Mesendoderm (in vitro differentiated cells): ENCODE results near the gene TPRA1.
"Not testable (repeated sequence)": the region's sequence is repeated elsewhere in the genome, so short reads cannot be mapped to it uniquely, and the experiment has no call there.

ENCODE experiments used
- DNase-seq: peaks from one replicate; pipeline ENCODE4 v3.0.0; 2013
- H2AK5ac ChIP-seq: 2 replicates; pipeline ENCODE4 v1.6.1; 2013; ENCODE audit warnings: low read length, inconsistent platforms
- H2BK120ac ChIP-seq: 2 replicates; pipeline ENCODE4 v1.6.1; 2013; ENCODE audit warnings: low read depth, mild to moderate bottlenecking, low read length, moderate library complexity, mixed read lengths
- H2BK15ac ChIP-seq: replicated peaks from 2 replicates; pipeline ENCODE4 v1.6.1; 2013; ENCODE audit warnings: low read depth, mild to moderate bottlenecking, moderate library complexity
- H2BK5ac ChIP-seq: 2 replicates; pipeline ENCODE4 v1.6.1; 2013; ENCODE audit warnings: low read length, inconsistent platforms
- H3K18ac ChIP-seq: 2 replicates; pipeline ENCODE4 v1.6.1; 2013; ENCODE audit warnings: mild to moderate bottlenecking, low read length, mixed read lengths
- H3K23ac ChIP-seq: one replicate; pipeline ENCODE4 v1.6.1; 2013; ENCODE audit warnings: low read length
- H3K27ac ChIP-seq: 2 replicates; pipeline ENCODE4 v1.5.1; 2013; ENCODE audit warnings: low read depth, mild to moderate bottlenecking, inconsistent platforms, low read length, moderate library complexity
- H3K27me3 ChIP-seq: 2 replicates; pipeline ENCODE4 v1.6.1; 2013; ENCODE audit warnings: low read length, control low read depth, mild to moderate bottlenecking, inconsistent platforms; ENCODE audit not compliant: insufficient read depth, poor library complexity
- H3K36me3 ChIP-seq: 2 replicates; pipeline ENCODE4 v1.6.1; 2013; ENCODE audit warnings: low read length, inconsistent platforms; ENCODE audit not compliant: control insufficient read depth, insufficient read depth
- H3K4ac ChIP-seq: one replicate; pipeline ENCODE4 v1.6.1; 2013; ENCODE audit warnings: low read depth, mild to moderate bottlenecking, low read length, moderate library complexity
- H3K4me1 ChIP-seq: 2 replicates; pipeline ENCODE4 v1.6.1; 2013; ENCODE audit warnings: low read depth, low read length, inconsistent platforms; ENCODE audit not compliant: control insufficient read depth
- H3K4me2 ChIP-seq: 2 replicates; pipeline ENCODE4 v1.6.1; 2013; ENCODE audit warnings: low read length
- H3K4me3 ChIP-seq: 2 replicates; pipeline ENCODE4 v1.5.1; 2013; ENCODE audit warnings: mild to moderate bottlenecking, low read length
- H3K56ac ChIP-seq: one replicate; pipeline ENCODE4 v1.6.1; 2013; ENCODE audit warnings: low read length
- H3K79me1 ChIP-seq: 2 replicates; pipeline ENCODE4 v1.6.1; 2013; ENCODE audit warnings: low read length, inconsistent platforms
- H3K79me2 ChIP-seq: 2 replicates; pipeline ENCODE4 v1.6.1; 2013; ENCODE audit warnings: mild to moderate bottlenecking, low read length; ENCODE audit not compliant: control insufficient read depth, insufficient read depth
- H3K9ac ChIP-seq: 2 replicates; pipeline ENCODE4 v1.6.1; 2013; ENCODE audit warnings: low read length, inconsistent platforms
- H4K5ac ChIP-seq: one replicate; pipeline ENCODE4 v1.6.1; 2013; ENCODE audit warnings: low read length
- H4K8ac ChIP-seq: one replicate; pipeline ENCODE4 v1.6.1; 2013; ENCODE audit warnings: low read depth, mild to moderate bottlenecking, control low read depth, low read length, moderate library complexity
- WGBS: extraction: QIAGEN DNeasy Blood & Tissue Kit; methylation state at CpG from one replicate; pipeline ENCODE4 v1.1.7; 2013; ENCODE audit warnings: low lambda C conversion rate, missing lambda C conversion rate; ENCODE audit not compliant: insufficient coverage; ENCODE audit errors: extremely low coverage; 5-methylcytosine and 5-hydroxymethylcytosine counted together

The TPRA1 gene

GRCh38 chr3:127606981-127607595 is 16.6 kb upstream of the TPRA1 start:
- Histone ChIP-seq H3K27ac (no peak overlapping the region), H3K4me2 (no peak overlapping the region), H2BK120ac (no peak overlapping the region), H2BK5ac (no peak overlapping the region), H3K4me3 (no peak overlapping the region), H3K18ac (no peak overlapping the region), H4K8ac (no peak overlapping the region), H4K5ac (no peak overlapping the region), H3K56ac (no peak overlapping the region), H3K4me1 (no peaks in the 10 kb centered on the region), H2AK5ac (no peak overlapping the region), H3K79me1 (peaks cover 13% of the 10 kb centered on the region), H3K79me2 (peaks cover 6% of the 10 kb centered on the region), H2BK15ac (no peak overlapping the region), H3K23ac (no peak overlapping the region), H3K36me3 (peaks cover 40% of the 10 kb centered on the region), H3K9ac (no peak overlapping the region), H3K4ac (no peak overlapping the region), H3K27me3 (no peaks in the 10 kb centered on the region)
- DNase-seq = no peak
- WGBS = no CpG with 5 or more reads among the region's 17 CpGs

- H3K56ac ChIP-seq = no peak overlapping the region
- H2BK5ac ChIP-seq = no peak overlapping the region
- no peak overlapping the region for H3K27ac ChIP-seq
- H4K8ac ChIP-seq = no peak overlapping the region
- no peak overlapping the region for H2AK5ac ChIP-seq
- H3K36me3 ChIP-seq = peaks cover 40% of the 10 kb centered on the region
- no peak for DNase-seq
- no peak overlapping the region for H2BK15ac ChIP-seq
- no peak overlapping the region for H3K18ac ChIP-seq
- no CpG with 5 or more reads among the region's 24 CpGs for WGBS
- H3K4me1 ChIP-seq = no peaks in the 10 kb centered on the region
- no peak overlapping the region for H4K5ac ChIP-seq
- no peaks in the 10 kb centered on the region for H3K27me3 ChIP-seq
- H3K79me1 ChIP-seq = peaks cover 14% of the 10 kb centered on the region
- H3K9ac ChIP-seq = no peak overlapping the region
- H3K79me2 ChIP-seq = peaks cover 12% of the 10 kb centered on the region
- no peak overlapping the region for H3K4me3 ChIP-seq
- H2BK120ac ChIP-seq = no peak overlapping the region
- H3K4ac ChIP-seq = no peak overlapping the region
- no peak overlapping the region for H3K23ac ChIP-seq
- H3K4me2 ChIP-seq = no peak overlapping the region
Observed at GRCh38 chr3:127606086-127606805, 15.7 kb upstream of the TPRA1 start.

- WGBS = no CpG with 5 or more reads among the region's 7 CpGs
- not testable (repeated sequence) for H3K56ac ChIP-seq, H3K4ac ChIP-seq, H3K23ac ChIP-seq, H3K4me3 ChIP-seq, H3K27ac ChIP-seq, H2BK5ac ChIP-seq, H2BK15ac ChIP-seq, H3K4me1 ChIP-seq, H3K27me3 ChIP-seq, H3K9ac ChIP-seq, H3K4me2 ChIP-seq, H4K5ac ChIP-seq, H3K18ac ChIP-seq, H4K8ac ChIP-seq, DNase-seq, H2AK5ac ChIP-seq, H2BK120ac ChIP-seq
- H3K79me2 ChIP-seq = peaks cover 16% of the 10 kb centered on the region
- peaks cover 13% of the 10 kb centered on the region for H3K79me1 ChIP-seq
- H3K36me3 ChIP-seq = peaks cover 35% of the 10 kb centered on the region
Observed at GRCh38 chr3:127605547-127605946, 15.0 kb upstream of the TPRA1 start.

- no peak overlapping the region for H3K9ac ChIP-seq
- H4K5ac ChIP-seq = no peak overlapping the region
- H2BK120ac ChIP-seq = no peak overlapping the region
- no peak overlapping the region for H3K56ac ChIP-seq
- H3K79me1 ChIP-seq = peaks cover 15% of the 10 kb centered on the region
- H3K36me3 ChIP-seq = peaks cover 33% of the 10 kb centered on the region
- no peak overlapping the region for H2AK5ac ChIP-seq
- no peak overlapping the region for H3K27ac ChIP-seq
- H3K4me1 ChIP-seq = peaks cover 3% of the 10 kb centered on the region
- no peak overlapping the region for H3K4me3 ChIP-seq
- no peak overlapping the region for H3K18ac ChIP-seq
- no peak overlapping the region for H2BK15ac ChIP-seq
- no CpG with 5 or more reads among the region's 41 CpGs for WGBS
- H4K8ac ChIP-seq = no peak overlapping the region
- H3K27me3 ChIP-seq = no peaks in the 10 kb centered on the region
- H3K79me2 ChIP-seq = peaks cover 25% of the 10 kb centered on the region
- no peak overlapping the region for H3K23ac ChIP-seq
- no peak overlapping the region for H3K4me2 ChIP-seq
- H2BK5ac ChIP-seq = no peak overlapping the region
- DNase-seq = no peak
- H3K4ac ChIP-seq = no peak overlapping the region
Observed at GRCh38 chr3:127604546-127605165, 14.1 kb upstream of the TPRA1 start.

DNA sequence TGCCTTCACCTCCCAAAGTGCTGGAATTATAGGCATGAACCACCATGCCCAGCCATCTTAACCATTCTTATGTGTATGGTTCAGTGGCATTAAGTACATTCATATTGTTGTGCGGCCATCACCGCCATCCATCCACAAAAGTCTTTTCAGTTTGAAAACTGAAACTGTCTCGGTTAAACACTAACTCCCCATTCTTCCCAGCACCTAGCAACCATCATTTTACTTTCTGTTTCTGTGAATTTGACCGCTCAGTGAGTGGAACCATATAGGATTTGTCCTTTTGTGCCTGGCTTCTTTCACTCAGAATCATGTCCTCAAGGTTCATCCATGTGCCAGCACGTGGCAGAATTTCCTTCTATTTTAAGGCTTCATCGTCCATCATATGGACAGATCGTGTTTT is 13.5 kb upstream of the TPRA1 start:
- no peak overlapping the region for H3K4me2 ChIP-seq
- no peak overlapping the region for H3K18ac ChIP-seq
- no peak overlapping the region for H4K5ac ChIP-seq
- H2BK120ac ChIP-seq = no peak overlapping the region
- H3K27me3 ChIP-seq = no peaks in the 10 kb centered on the region
- no peak overlapping the region for H3K27ac ChIP-seq
- peaks cover 5% of the 10 kb centered on the region for H3K4me1 ChIP-seq
- no peak for DNase-seq
- no CpG with 5 or more reads among the region's 7 CpGs for WGBS
- H2BK5ac ChIP-seq = no peak overlapping the region
- peaks cover 20% of the 10 kb centered on the region for H3K79me1 ChIP-seq
- no peak overlapping the region for H3K23ac ChIP-seq
- no peak overlapping the region for H2AK5ac ChIP-seq
- H3K36me3 ChIP-seq = peaks cover 33% of the 10 kb centered on the region
- H4K8ac ChIP-seq = no peak overlapping the region
- H3K4me3 ChIP-seq = no peak overlapping the region
- H3K56ac ChIP-seq = no peak overlapping the region
- H3K9ac ChIP-seq = no peak overlapping the region
- no peak overlapping the region for H3K4ac ChIP-seq
- peaks cover 32% of the 10 kb centered on the region for H3K79me2 ChIP-seq
- no peak overlapping the region for H2BK15ac ChIP-seq
